ENCODE data around the gene GLRX. TPM values are rescaled to one million over a fixed set of nuclear protein-coding genes. Genes with fewer than 3 reads are reported as not detected.
A peak's percentile ranks its signal among the peaks of the same experiment; 100 is the strongest.

The GLRX gene
- total and polyA plus RNA-seq, 2 of the 13 experiments (the other 11 are each of a cell fraction or from before 2014, with no cell fraction given) = 63.8 to 499 TPM

DNA sequence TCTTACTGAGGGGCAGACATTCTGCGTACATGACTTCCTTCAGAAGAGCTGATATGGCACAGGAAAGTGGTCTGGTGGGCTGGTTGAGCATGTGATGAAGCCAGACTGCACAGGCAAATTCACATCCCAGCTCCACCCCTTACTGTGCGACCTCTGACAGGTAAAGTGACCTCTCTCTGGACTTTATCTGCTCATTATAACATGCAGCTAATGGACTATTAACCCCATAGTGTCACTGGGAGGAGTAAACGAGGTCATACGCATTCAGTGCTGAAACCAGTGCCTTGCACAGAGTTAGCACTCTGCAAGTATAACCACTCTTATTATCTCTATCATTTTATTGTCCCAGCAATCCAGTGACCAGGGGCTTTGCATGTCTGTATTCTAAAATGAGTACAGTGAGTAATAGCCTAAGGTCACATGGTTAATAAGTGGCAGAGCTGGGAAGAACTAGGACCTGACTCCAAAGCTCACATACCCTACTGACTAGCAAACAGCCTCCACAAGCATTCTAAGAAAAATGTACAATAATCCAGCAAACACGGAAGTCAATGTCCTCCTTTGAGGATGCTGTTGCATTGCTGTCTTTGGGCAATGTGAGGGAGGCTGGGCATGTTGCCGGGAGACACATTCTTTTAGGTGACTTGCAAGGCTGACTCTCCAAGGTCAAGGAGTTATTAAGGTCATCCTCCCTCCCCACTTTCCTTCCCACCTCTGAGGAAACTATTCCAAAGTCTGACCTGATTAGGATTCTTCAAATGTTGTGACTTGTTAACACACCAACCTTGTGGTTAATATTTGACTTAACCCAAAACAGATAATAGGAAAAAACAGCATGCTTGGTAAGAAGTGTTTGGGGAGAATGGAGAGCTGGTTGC lies 19.0 kb downstream of the GLRX start (continued):
- TF ChIP-seq, protein P1, sequence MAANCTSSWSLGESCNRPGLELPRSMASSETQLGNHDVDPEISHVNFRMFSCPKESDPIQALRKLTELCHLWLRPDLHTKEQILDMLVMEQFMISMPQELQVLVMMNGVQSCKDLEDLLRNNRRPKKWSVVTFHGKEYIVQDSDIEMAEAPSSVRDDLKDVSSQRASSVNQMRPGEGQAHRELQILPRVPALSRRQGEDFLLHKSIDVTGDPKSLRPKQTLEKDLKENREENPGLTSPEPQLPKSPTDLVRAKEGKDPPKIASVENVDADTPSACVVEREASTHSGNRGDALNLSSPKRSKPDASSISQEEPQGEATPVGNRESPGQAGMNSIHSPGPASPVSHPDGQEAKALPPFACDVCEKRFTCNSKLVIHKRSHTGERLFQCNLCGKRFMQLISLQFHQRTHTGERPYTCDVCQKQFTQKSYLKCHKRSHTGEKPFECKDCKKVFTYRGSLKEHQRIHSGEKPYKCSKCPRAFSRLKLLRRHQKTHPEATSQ (CRISPR knock-in tag; IDR thresholded peaks at IDR 0.05; ENCODE audit: borderline replicate concordance) = no peak
- TF ChIP-seq, protein P2, sequence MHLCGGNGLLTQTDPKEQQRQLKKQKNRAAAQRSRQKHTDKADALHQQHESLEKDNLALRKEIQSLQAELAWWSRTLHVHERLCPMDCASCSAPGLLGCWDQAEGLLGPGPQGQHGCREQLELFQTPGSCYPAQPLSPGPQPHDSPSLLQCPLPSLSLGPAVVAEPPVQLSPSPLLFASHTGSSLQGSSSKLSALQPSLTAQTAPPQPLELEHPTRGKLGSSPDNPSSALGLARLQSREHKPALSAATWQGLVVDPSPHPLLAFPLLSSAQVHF (CRISPR knock-in tag; IDR thresholded peaks at IDR 0.05) = no peak
- TF ChIP-seq BRD4 (CRISPR knock-in tag; IDR thresholded peaks at IDR 0.05) (no peak), ZNF773 (CRISPR knock-in tag; IDR thresholded peaks at IDR 0.05; ENCODE audit: borderline replicate concordance) (no peak), ZSCAN25 (CRISPR knock-in tag; IDR thresholded peaks at IDR 0.05) (no peak), DNMT1 (CRISPR knock-in tag; IDR thresholded peaks at IDR 0.05) (no peak), MBD4 (IDR thresholded peaks at IDR 0.05; ENCODE audit: borderline replicate concordance, low read length) (no peak), HOXA7 (CRISPR knock-in tag; IDR thresholded peaks at IDR 0.05) (no peak), ZNF562 (CRISPR knock-in tag; IDR thresholded peaks at IDR 0.05; ENCODE audit: borderline replicate concordance) (no peak), NCOA5 (CRISPR knock-in tag; IDR thresholded peaks at IDR 0.05) (no peak), CBX2 (IDR thresholded peaks at IDR 0.05; ENCODE audit: low read depth, low read length) (no peak), CBX2 (CRISPR knock-in tag; IDR thresholded peaks at IDR 0.05; ENCODE audit: low read depth) (no peak), ZNF792 (CRISPR knock-in tag; IDR thresholded peaks at IDR 0.05) (0 out of 2 replicates have a peak, but pooled peaks have one; percentile 9), TCF12 (IDR thresholded peaks at IDR 0.05) (no peak), TCF12 (CRISPR knock-in tag; IDR thresholded peaks at IDR 0.05) (0 out of 2 replicates have a peak, but pooled peaks have one; percentile 43), ZSCAN21 (CRISPR knock-in tag; IDR thresholded peaks at IDR 0.05; ENCODE audit: borderline replicate concordance) (no peak), GFI1 (CRISPR knock-in tag; IDR thresholded peaks at IDR 0.05; ENCODE audit: borderline replicate concordance) (no peak), SETDB1 (CRISPR knock-in tag; IDR thresholded peaks at IDR 0.05; ENCODE audit: borderline replicate concordance) (no peak), KLF6 (CRISPR knock-in tag; IDR thresholded peaks at IDR 0.05) (no peak), NFYC (CRISPR knock-in tag; IDR thresholded peaks at IDR 0.05) (no peak), RXRA (CRISPR knock-in tag; IDR thresholded peaks at IDR 0.05) (no peak), KLF15 (CRISPR knock-in tag; IDR thresholded peaks at IDR 0.05; ENCODE audit: borderline replicate concordance) (no peak), HMG20B (CRISPR knock-in tag; conservative IDR thresholded peaks at IDR 0.05) (no peak), KDM6A (CRISPR knock-in tag; IDR thresholded peaks at IDR 0.05; ENCODE audit: low read depth) (peak; percentile 52), HHEX (CRISPR knock-in tag; IDR thresholded peaks at IDR 0.05) (no peak), NFKB2 (CRISPR knock-in tag; IDR thresholded peaks at IDR 0.05; ENCODE audit: borderline replicate concordance) (no peak), ZNF614 (CRISPR knock-in tag; IDR thresholded peaks at IDR 0.05; ENCODE audit: borderline replicate concordance) (peak; percentile 31; the same call in 1 of the 2 replicates), HNRNPUL1 (IDR thresholded peaks at IDR 0.05; ENCODE audit: low read depth, low read length) (no peak)
- TF ChIP-seq, protein P3, sequence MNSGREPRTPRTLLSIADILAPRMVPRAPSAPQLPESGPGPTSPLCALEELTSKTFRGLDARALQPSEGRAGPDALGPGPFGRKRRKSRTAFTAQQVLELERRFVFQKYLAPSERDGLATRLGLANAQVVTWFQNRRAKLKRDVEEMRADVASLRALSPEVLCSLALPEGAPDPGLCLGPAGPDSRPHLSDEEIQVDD (CRISPR knock-in tag; IDR thresholded peaks at IDR 0.05; ENCODE audit: borderline replicate concordance) = no peak
- TF ChIP-seq, protein P4, sequence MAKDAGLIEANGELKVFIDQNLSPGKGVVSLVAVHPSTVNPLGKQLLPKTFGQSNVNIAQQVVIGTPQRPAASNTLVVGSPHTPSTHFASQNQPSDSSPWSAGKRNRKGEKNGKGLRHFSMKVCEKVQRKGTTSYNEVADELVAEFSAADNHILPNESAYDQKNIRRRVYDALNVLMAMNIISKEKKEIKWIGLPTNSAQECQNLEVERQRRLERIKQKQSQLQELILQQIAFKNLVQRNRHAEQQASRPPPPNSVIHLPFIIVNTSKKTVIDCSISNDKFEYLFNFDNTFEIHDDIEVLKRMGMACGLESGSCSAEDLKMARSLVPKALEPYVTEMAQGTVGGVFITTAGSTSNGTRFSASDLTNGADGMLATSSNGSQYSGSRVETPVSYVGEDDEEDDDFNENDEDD (CRISPR knock-in tag; IDR thresholded peaks at IDR 0.05; ENCODE audit: borderline replicate concordance) = no peak

All from HepG2 (cell line).